Common myeloid progenitor, CD34-positive (primary cell): ENCODE data around the gene CCDC54.
A peak's percentile ranks its signal among the peaks of the same experiment; 100 is the strongest.

Experiments
- CTCF ChIA-PET: fragments of 350-600 bp; sonication (Branson Sonifier 250); formaldehyde crosslinking; loops from one replicate; lab custom pipeline; 2021; ENCODE audit warnings: antibody characterized with exemption; lab: Charles Lee
- POLR2A ChIA-PET: fragments of 350-600 bp; sonication (Branson Sonifier 250); formaldehyde crosslinking; loops from one replicate; lab custom pipeline; 2021; ENCODE audit warnings: antibody characterized with exemption; lab: Charles Lee
- DNase-seq, 3 donors: peaks; one replicate each; pipeline versions ENCODE4 v3.0.0 to v3.0.0-alpha.2; 2013
- H3K27ac ChIP-seq, 2 experiments: 1 replicate in 1 of 2; 2 replicates in 1 of 2; pipeline ENCODE4 v1.7.0; 2013; ENCODE audit warnings: inconsistent platforms in 2 of 2, low read length in 2 of 2, mild to moderate bottlenecking in 2 of 2, low read depth in 1 of 2, moderate library complexity in 1 of 2; ENCODE audit not compliant: severe bottlenecking in 2 of 2, insufficient read depth in 1 of 2, poor library complexity in 1 of 2
- H3K27me3 ChIP-seq, 5 experiments: replicated peaks in 2 of 5; 1 replicate in 3 of 5; 2 replicates in 2 of 5; pipeline versions ENCODE4 v1.6.1 to v1.7.0; 2013; ENCODE audit warnings: low read length in 4 of 5, mild to moderate bottlenecking in 2 of 5, moderate library complexity in 2 of 5, inconsistent platforms in 1 of 5; ENCODE audit not compliant: insufficient read depth in 5 of 5, control insufficient read depth in 4 of 5
- H3K36me3 ChIP-seq, 4 experiments: 1 replicate in 2 of 4; 2 replicates in 2 of 4; pipeline versions ENCODE4 v1.6.1 to v1.7.0; 2013; ENCODE audit warnings: low read length in 3 of 4, control low read depth in 1 of 4, mild to moderate bottlenecking in 1 of 4; ENCODE audit not compliant: control insufficient read depth in 4 of 4, insufficient read depth in 4 of 4
- H3K4me1 ChIP-seq, 4 experiments: 1 replicate in 3 of 4; 2 replicates in 1 of 4; pipeline versions ENCODE4 v1.6.1 to v1.7.1; 2013; ENCODE audit warnings: low read length in 3 of 4, mild to moderate bottlenecking in 3 of 4, control low read depth in 1 of 4, inconsistent platforms in 1 of 4, moderate library complexity in 1 of 4; ENCODE audit not compliant: control insufficient read depth in 4 of 4, insufficient read depth in 4 of 4; ENCODE audit errors: control extremely low read depth in 1 of 4
- H3K4me3 ChIP-seq, 7 experiments: 1 replicate in 4 of 7; 2 replicates in 3 of 7; pipeline versions ENCODE4 v1.5.1 to v1.7.0; 2013; ENCODE audit warnings: mild to moderate bottlenecking in 7 of 7, low read length in 6 of 7, moderate library complexity in 6 of 7, inconsistent platforms in 2 of 7, low read depth in 2 of 7, control low read depth in 1 of 7; ENCODE audit not compliant: insufficient read depth in 4 of 7, control insufficient read depth in 1 of 7; ENCODE audit errors: extremely low read depth in 1 of 7
- H3K9me3 ChIP-seq, 5 experiments: 1 replicate in 4 of 5; 2 replicates in 1 of 5; pipeline versions ENCODE4 v1.6.1 to v1.7.1; 2013; ENCODE audit warnings: low read length in 4 of 5, mild to moderate bottlenecking in 2 of 5, inconsistent platforms in 1 of 5, low read depth in 1 of 5, moderate library complexity in 1 of 5; ENCODE audit not compliant: control insufficient read depth in 4 of 5, insufficient read depth in 2 of 5; ENCODE audit errors: control extremely low read depth in 1 of 5
- WGBS: methylation state at CpG from one replicate; pipeline ENCODE4 v1.1.5; 2013; ENCODE audit not compliant: insufficient coverage; 5-methylcytosine and 5-hydroxymethylcytosine counted together

CCDC54 gene

GRCh38 chr3:107384907-107385306 is 7.7 kb downstream of the CCDC54 start:
- Histone ChIP-seq H3K4me3 (no peak overlapping the region), H3K9me3 (no peaks in the 10 kb centered on the region), H3K27ac (no peak overlapping the region), H3K27me3 (peaks cover 0 to 13% (median 0%) of the 10 kb centered on the region in 5 experiments), H3K4me1 (no peaks in the 10 kb centered on the region), H3K36me3 (no peaks in the 10 kb centered on the region)
- ChIA-PET POLR2A (no interaction called here), CTCF (interaction anchor here (0.7 to 2.0 kb wide), 3 partner anchors 9 to 113 kb away, joined by 3 to 7 read pairs (median 3); no protein-coding TSS in a partner anchor)
- no CpG with 5 or more reads among the region's 2 CpGs for WGBS
- DNase-seq, result peak in 2 of 3 donors; percentile 28 to 47

- Histone ChIP-seq H3K9me3 (no peaks in the 10 kb centered on the region), H3K27me3 (peaks cover 0 to 6% (median 0%) of the 10 kb centered on the region in 5 experiments), H3K4me3 (no peak overlapping the region), H3K36me3 (no peaks in the 10 kb centered on the region), H3K4me1 (no peaks in the 10 kb centered on the region), H3K27ac (no peak overlapping the region)
- no CpG with 5 or more reads among the region's 3 CpGs for WGBS
- ChIA-PET POLR2A (no interaction called here), CTCF (no interaction called here)
- DNase-seq, result no peak
Measured at GRCh38 chr3:107387555-107387954, 10.3 kb downstream of the CCDC54 start.

GRCh38 chr3:107392549-107393165 is 15.4 kb downstream of the CCDC54 start:
- ChIA-PET POLR2A (no interaction called here), CTCF (interaction anchor here (1.7 kb wide), 1 partner anchor 11 kb away, joined by 3 read pairs; no protein-coding TSS in a partner anchor)
- no peak for DNase-seq
- Histone ChIP-seq H3K9me3 (no peaks in the 10 kb centered on the region), H3K36me3 (no peaks in the 10 kb centered on the region), H3K4me1 (no peaks in the 10 kb centered on the region), H3K27ac (no peak overlapping the region), H3K4me3 (no peak overlapping the region), H3K27me3 (no peaks in the 10 kb centered on the region)
- 100% methylated on average over 2 of the region's 3 CpGs for WGBS

- ChIA-PET CTCF (no interaction called here), POLR2A (no interaction called here)
- Histone ChIP-seq H3K36me3 (no peaks in the 10 kb centered on the region), H3K27ac (no peak overlapping the region), H3K4me1 (no peaks in the 10 kb centered on the region), H3K4me3 (no peak overlapping the region), H3K27me3 (no peaks in the 10 kb centered on the region), H3K9me3 (peaks cover 0 to 3% (median 0%) of the 10 kb centered on the region in 5 experiments)
- WGBS, result no CpG with 5 or more reads among the region's 1 CpG
- no peak for DNase-seq
Measured at GRCh38 chr3:107394502-107394901, 17.3 kb downstream of the CCDC54 start.

GRCh38 chr3:107395066-107395465 is 17.8 kb downstream of the CCDC54 start:
- Histone ChIP-seq H3K4me3 (no peak overlapping the region), H3K4me1 (no peaks in the 10 kb centered on the region), H3K36me3 (no peaks in the 10 kb centered on the region), H3K27me3 (no peaks in the 10 kb centered on the region), H3K9me3 (peaks cover 0 to 3% (median 0%) of the 10 kb centered on the region in 5 experiments), H3K27ac (no peak overlapping the region)
- CTCF ChIA-PET, result no interaction called here
- POLR2A ChIA-PET, result interaction anchor here (0.6 kb wide), 1 partner anchor 15 kb away, joined by 5 read pairs; no protein-coding TSS in a partner anchor
- no CpG with 5 or more reads among the region's 2 CpGs for WGBS
- no peak for DNase-seq

- Histone ChIP-seq H3K36me3 (no peaks in the 10 kb centered on the region), H3K27ac (no peak overlapping the region), H3K4me1 (no peaks in the 10 kb centered on the region), H3K9me3 (peaks cover 0 to 5% (median 0%) of the 10 kb centered on the region in 5 experiments), H3K27me3 (no peaks in the 10 kb centered on the region), H3K4me3 (no peak overlapping the region)
- ChIA-PET CTCF (interaction anchor here (1.0 to 2.6 kb wide), 2 partner anchors 25 to 130 kb away, joined by 3 to 8 read pairs; no protein-coding TSS in a partner anchor), POLR2A (no interaction called here)
- DNase-seq, result no peak
- WGBS, result 100% methylated on average over 1 of the region's 1 CpG
Measured at GRCh38 chr3:107401301-107401700, 24.1 kb downstream of the CCDC54 start.

- H3K9me3 ChIP-seq, result peaks cover 0 to 5% (median 0%) of the 10 kb centered on the region in 5 experiments
- H3K4me1 ChIP-seq, result no peaks in the 10 kb centered on the region
- ChIA-PET POLR2A (no interaction called here), CTCF (interaction anchor here (1.0 to 2.6 kb wide), 3 partner anchors 14 to 131 kb away, joined by 3 to 8 read pairs (median 3); no protein-coding TSS in a partner anchor)
- DNase-seq, result no peak
- no peaks in the 10 kb centered on the region for H3K27me3 ChIP-seq
- WGBS, result 86% methylated on average over 2 of the region's 3 CpGs
- no peak overlapping the region for H3K27ac ChIP-seq
- H3K36me3 ChIP-seq, result no peaks in the 10 kb centered on the region
- no peak overlapping the region for H3K4me3 ChIP-seq
Measured at GRCh38 chr3:107402214-107402613, 25.0 kb downstream of the CCDC54 start.
